Stimulated activated CD4-positive, alpha-beta T cell treated with anti-CD3 and anti-CD28 coated beads, TNF-alpha, amount 100 ng/mL, for 1 hour (primary cell): ENCODE measurements around the gene HOXA3.

Experiments used
- DNase-seq, 3 donors: peaks; one replicate each; pipeline ENCODE4 v3.0.0-alpha.2; 2020; ENCODE audit warnings: low read depth in 3 of 3, low spot score in 1 of 3

The HOXA3 gene

DNA sequence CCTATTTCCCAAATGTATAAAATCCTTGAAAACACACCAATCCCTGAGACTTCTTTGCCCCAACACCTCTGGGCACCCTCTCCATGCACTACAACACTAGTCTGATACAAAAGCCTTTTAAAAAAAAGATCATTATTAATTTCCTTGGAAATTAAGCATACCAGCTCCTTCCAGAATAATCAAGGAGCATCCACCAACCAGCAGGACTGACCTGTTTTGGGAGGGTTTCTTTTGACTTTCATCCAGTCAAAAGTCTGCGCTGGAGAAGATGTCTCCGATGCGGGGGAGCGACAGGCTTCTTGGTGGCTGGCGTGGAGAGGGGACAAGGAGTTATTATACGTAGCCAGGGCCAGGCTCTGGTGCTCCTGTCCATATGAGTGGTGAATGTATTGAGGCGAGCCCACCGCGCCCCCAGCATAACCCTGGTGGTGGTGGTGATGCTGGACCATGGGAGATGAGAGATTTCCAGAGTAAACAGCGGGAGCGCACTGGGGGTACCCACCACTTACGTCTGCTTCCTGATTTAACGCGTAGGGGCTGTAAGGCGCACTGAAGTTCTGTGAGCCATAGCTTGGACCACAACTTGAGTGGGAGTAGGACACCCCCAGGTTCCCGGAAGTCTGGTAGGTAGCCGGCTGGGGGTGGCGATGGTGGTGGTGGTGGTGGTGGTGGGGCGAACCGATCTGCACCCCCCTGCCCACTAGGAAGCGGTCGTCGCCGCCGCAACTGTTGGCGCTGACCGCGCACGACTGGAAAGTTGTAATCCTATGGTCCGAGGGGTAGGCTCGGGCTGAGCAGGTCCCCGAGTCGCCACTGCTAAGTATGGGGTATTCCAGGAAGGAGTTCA lies 57.1 kb downstream of the HOXA3 start:
- DNase-seq = no peak

DNA sequence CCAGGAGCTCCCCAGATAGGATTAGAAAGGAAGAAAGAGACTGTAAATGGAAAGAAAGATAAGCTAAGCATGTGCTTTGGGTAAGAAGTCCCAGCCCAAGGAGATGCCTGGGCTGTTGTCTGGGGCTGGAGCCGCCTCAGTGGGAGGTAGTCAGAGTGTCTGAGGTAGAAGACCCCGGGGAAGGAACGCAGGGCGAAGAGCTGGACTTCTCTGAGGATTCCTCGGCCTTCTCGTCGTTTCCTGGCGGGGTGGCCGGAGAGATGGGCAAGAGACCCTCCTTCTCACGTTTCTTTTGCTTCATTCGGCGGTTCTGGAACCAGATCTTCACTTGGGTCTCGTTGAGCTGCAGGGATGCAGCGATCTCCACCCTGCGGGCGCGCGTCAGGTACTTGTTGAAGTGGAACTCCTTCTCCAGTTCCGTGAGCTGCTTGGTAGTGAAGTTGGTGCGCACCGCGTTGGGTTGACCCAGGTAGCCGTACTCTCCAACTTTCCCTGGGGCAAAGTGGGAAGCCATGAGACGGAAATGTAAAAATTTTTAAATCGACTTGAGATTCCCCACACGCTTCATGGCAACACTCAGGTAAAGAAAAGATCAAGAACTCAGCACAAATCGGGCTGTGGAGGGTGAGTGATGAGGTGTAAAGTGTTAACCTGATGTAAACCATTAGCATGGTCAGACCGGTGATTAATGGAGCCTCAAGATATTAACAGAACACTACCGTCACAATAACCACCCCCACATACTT lies 57.9 kb downstream of the HOXA3 start:
- no peak for DNase-seq

DNA sequence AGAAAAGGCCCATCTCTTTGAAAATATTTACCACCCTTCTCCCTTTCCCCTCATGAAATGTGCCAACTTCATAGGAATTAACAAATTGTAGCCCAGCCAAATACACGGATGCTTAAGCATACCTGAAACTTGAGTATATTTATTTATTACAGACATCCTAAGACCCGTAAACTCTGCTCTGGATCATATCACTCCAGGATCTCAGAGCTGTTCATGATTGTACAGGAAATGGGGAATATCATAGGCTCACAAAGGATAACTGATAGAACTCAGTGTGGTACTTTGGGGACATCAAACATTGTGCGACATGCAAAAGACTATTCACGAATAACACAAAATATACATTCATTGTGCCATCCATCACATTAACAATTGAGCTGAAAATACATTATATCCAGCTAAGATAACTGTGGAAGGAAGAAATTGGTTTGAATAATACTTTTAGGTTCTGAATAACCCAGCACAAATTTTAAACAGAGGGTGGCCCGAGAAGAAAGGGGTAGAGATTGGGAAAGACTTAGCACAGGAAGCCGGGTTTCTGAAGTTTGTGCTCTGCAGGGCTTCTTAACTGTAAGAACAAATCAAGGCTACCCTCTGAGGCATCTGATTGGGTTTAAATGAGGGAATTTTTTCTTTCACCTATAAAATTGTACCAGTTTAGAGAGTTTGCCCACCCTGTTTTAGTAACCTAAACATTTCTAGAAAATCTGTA lies 59.0 kb downstream of the HOXA3 start:
- no peak for DNase-seq

DNA sequence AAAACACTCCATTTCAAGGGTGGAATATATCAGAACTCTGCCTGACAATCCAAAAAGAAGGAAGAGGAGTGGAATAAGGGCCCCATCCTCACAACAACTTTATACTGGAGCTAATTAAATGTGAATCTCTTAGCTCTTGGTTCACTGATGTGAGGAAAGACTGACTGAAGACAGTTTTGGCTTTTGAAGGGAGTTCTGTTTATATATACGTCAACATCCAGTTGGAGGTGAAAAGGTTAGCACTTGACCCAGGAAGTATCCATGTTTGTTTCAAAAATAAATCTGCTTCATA lies 59.6 kb downstream of the HOXA3 start:
- no peak for DNase-seq

DNA sequence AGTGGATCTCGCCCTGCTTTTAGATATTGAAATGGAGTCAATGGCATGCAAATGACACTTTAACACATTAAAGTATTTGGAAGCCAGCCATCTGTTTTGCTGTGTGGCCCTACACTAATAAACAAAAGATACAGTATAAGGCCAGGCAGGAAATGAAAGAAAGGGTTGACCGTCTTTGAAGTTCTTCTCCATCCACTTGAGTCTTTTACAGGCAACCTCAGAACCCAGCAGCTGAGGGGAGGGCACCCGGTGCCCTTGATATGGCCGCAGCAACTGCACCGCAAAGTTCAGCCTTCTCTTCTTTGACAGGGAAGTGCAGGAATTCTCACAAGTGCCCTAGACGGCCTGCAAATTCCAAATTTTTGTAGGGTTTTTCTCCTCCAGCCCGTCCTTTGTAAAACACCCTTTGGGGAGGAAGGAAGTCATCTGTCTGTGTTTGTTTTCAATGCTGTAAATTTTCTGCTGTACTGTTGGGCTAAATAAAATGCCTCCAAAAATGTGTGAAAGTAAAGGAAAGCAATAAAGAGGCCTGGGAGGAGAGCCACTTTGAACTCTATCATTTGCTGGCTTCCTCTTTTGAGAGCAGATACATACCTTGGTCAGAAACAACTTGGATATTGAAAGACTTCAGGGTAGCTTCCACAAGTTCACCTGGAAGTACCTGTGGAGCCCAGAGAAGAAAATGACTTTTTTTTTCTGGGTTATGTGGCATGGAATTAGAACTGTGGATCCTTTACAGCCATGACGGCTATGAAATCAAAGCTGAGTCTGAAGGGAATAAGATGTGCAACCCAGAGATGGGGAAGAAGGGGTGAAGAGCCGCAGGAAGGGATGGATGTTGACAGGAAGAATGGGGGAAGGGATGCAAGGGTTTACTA lies 60.2 kb downstream of the HOXA3 start:
- DNase-seq = no peak

DNA sequence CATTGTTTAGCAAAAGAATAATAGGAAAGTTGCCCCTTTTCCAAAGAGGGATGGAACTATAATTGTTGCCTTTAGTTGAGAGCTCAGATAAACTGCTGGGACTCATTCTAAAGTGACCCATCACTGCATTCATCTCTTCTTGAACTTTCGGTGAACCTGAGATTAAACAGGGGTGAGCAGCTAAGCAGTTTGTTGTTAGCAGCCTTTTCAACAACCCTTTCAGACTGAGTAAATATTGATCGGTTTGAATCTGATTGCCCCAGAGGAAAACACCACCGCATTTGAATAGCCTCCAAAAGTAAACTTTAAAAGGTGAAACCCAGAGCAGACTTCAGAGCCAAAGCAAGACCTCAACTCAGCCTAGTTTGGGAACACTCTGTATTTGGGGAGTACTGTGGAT lies 61.3 kb downstream of the HOXA3 start:
- DNase-seq = no peak

DNA sequence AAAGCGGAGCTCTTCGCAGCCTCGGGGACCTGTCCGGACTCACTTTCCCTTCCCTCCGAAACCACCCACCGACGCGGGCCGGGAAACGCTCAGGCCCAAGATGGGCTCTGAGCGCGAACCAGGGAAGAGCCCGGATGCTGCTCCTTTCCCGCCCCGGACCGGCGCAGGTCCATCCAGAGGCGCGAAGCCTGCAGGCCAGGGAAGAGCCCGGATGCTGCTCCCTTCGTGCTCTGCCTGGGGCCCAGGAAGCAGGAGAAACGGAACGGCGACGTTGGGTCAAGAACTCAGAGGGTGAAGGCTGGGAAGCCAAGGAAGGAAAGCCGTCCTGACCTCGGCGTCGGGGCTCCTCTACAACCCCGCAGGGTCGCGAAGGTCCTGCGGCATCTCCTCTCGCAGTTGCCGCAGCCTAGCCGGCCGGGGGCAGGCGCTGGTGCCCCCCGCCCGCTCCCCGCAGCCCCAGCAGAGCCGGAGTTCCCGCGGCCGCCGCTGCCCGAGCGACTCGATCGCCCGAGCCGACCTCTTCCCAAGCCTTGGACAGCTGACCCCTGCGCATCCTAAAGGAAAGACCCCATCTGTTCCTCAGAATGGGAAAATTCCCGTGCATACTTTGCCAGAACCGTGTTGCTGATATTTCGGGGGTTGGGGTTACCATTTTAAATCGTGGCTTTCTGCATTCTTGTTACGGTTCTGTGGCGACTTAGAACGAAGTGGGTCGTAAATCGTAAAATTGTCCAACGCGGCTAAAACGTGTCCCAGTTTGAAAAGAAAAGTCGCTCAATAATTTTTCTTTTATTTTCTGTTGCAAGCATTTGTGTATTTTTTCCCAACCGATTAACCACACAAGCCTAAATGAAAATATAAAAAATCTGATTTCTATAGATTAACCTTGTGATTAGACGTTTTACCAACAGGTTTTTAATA lies 64.1 kb downstream of the HOXA3 start:
- DNase-seq = no peak

DNA sequence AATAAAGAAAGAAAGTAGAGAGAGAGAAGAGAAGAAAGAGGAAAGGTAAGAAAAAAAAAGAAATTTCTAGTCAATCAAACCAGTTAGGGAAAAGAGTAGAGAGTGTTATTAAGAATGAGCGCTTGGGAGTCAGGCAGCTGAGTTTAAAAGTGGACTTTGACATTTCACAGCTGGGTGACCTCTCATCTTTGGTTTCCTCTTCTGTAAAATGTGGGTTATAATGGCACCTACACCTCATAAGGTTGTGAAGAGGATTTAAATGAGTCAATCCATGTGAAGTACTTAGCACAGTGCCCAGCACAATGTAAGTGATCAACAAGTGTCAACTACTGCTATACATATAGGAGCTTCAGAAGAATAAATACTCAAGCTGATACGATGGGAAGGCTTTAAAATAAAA lies 68.7 kb downstream of the HOXA3 start:
- DNase-seq = no peak

DNA sequence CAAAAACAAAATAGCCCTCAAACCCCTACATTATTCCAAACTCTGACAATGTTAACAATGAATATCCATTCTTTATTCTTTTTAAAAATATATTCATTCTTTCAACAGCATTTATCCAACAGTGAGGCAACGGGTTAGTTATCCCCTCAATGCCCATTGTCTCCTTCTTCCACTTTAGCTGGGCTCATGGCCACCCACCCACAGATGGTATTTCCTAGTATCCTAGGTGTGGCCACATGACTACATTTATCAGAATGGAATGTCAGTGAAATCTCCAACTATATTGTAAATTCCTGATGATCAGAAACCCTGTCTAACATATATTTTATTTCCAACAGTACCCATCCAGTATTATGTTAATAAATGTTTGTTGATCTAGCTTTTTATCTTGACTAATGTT lies 70.2 kb downstream of the HOXA3 start:
- DNase-seq = no peak

DNA sequence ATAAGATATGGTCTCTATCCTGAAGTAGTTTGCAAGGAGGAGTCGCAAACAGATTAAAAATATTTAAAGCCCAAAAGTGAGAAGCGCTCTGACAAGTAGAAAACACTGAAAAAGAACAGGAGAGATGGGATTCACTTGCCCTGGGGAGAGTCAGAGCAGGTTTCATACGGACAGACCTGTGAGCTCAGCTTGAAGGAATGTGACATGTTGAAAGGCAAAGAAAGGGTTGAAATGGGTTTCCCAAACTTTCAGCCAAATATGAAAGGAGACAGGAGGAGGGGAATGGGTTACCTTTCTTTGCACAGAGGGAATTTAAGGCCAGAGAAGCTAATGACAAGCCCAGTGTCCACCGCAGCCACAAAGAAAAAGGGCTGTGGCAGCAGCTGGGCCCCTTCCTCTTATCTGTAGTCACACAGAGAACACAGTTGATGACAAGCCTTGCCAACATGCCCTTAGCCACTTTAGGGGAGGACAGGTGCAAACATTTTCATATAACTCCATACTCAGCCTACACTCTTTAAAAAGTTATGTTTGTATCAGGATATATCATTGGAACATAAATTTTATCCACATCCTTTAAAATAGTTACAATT lies 71.4 kb downstream of the HOXA3 start:
- DNase-seq = no peak

DNA sequence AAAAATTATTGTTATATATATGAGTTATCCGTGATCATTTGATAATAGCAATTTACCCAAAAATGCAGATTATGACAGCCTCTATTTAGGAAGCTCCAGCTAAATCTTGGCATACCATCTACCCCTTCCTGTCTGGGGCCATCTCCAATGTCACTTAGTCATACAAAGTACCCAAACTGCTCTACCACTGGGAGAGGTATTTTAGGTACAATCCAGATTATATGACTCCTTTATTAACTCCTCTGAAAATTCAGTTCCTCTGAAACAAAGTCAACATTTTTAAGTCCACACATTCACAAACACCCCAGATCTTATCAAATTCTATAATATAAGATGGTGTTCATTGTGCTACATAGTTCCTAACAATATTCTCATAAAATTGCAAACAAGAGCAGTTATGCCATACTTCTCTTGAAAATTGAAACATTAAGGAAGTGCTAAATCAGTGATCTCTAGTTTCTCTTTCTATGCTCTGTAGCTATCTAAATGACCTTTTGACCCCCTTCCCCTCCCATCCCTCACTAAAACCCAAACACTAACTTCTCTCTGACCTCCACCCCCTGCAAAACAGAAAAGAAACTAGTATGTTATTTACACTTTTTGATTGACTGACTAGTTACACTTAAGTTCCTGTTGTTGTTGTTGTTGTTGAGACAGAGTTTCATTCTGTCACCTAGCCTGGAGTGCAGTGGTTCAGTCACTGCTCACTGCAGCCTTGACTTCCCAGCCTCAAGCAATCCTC lies 73.0 kb downstream of the HOXA3 start:
- DNase-seq = no peak

DNA sequence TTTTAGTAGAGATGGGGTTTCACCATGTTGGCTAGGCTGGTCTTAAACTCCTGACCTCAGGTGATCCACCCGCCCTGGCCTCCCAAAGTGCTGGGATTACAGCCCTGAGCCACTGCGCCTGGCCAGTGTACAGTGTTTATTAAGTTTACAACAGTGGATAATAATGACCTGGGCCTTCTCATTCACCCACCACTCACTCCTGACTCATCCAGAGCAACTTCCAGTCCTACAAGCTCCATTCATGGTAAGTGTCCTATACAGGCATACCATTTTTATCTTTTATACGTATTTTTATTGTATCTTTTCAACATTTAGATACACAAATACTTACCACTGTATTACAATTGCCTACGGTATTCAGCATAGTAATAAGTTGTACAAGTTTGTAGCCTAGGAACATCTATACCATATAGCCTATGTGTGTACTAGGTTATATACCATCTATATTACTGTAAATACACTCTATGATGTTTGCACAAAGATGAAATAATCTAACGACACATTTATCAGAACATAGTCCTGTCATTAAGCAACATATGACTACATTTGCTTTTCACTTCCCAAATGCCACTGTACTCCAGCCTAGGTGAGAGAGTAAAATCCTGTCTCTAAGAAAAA lies 73.7 kb downstream of the HOXA3 start:
- no peak for DNase-seq

DNA sequence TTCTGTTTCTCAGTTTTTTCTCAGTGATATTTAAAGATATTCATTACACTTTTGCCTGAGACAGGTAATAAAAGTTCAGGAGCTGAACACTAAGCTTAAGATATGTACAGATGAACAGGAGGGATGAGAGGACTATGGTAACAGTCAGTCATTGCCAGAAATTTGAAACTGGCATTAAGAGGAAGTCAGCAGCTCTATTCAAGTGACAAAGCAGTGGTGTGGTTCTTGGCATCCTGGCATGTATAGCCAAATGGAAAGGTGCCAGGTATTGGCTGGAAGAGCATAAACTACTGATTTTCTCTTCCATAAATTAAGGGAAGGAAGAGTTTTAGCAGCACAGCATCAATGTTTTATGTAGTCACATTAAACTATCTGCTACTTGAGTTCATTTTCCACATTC lies 79.3 kb downstream of the HOXA3 start:
- DNase-seq = no peak

DNA sequence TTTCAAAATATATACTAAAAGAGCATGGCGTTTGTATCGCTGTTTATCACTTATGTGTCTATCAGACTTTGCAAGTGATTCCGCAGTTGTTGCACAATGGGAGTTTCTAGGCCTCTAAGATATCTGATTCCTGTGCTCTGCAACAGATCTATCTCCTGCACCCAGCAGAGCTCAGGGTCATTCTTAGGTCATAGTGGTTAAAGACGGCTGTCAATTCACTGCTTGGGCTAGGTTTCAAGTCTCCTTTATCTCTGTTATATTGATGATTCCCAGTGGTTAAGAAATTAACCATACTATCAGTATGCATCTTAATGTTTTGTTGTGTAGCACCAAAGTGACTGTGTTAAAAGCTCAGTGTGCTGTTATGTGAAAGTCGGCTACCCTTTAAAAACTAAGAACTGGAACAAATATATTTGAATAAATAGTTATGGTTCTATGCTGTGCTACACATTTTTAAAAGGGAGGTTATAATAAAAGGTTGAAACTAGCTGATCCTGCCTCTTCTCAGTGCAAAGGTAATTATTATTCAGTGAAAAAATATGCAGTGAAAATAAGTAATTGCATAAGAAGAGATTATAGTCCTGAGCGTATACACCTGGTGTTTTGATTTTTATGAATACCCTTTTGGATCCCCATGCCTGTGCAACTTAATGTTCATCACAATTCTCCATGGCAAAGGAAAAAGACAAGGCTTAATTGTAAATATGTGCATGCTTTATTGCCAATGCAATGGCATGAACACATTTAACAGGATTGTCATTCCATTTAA lies 80.6 kb downstream of the HOXA3 start:
- DNase-seq = no peak

DNA sequence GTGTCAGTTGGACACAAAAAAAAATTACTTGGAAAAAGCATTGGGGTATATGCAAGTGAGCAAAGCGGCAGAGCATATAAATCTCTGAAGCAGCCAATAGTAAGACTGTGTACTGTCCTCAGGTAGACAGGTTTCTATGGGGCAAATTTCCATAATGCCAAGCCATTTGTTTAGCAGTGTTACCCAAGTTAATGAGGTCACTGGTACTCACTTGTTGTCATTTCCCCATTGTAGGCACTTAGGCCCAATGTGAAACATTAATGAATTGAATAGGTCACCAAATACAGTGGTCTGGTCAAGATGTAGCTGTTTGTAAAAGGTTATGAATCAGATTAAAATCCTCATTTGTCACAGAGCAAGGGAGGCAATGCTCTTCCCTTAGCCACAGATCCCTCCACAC lies 84.1 kb downstream of the HOXA3 start:
- no peak for DNase-seq

DNA sequence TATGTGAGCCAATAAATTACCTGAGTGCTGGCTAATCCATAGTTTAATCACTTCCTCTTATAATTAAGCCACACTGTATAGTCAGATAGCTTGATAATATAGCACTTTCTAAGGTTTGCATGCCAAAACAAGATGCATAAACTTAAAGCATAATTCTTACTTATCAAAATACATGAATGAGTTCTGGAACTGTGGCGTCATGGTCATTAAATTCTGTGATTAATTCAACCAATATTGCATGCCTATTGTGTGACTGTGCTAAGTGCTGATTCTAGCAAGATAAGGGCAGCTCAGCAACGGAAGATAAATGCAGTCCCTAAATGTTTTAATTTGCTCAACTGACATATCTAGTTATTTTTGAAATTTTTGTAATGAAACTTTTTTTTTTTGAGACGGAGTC lies 86.2 kb downstream of the HOXA3 start:
- DNase-seq = no peak

DNA sequence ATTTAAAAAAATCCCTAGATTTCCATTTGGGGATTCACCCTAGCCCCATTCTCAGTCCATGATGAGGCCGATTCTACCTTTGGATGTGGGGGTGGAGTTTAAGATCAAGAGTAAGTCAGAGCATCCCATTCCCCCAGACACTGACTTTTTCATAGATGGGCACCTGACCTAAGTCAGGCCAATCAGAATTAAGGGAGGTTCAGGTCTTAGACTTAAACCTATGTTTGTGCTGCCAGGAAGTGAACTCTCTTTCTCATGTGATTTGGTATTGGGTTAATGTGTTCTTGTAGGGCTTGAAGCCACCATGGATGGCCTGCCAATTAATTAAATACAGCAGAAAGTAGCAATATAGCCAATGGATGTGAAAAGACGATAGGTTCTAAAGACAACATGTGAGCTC lies 86.7 kb downstream of the HOXA3 start:
- DNase-seq = no peak

DNA sequence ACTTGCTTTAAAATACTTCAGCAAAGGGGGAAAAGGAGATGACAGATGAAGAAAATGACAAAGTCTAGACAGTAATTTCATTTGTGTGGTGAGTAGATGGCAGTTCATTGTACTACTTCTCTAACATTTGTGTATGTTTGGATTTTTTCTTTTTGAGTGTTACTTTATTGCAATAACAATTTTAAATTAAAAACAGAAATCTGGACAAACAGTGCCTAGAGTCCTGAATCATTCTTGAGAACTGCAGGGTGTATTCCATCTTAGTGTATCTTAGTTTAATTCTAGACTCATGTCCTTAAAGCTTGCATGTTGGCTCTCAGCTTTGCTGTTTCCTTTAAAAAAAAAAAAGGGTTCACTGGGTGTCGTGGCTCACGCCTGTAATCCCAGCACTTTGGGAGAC lies 87.7 kb downstream of the HOXA3 start:
- DNase-seq = no peak
